HEK293T (cell line): ENCODE data around the gene MEGF8.

Experiments
- BHLHE40 ChIP-seq: fragments of 450-650 bp; IDR thresholded peaks from 2 replicates; pipeline ENCODE4 v1.6.1; 2016; ENCODE audit warnings: mild to moderate bottlenecking, moderate library complexity, borderline replicate concordance
- CTBP1 ChIP-seq: fragments of 450-650 bp; IDR thresholded peaks from 2 replicates; pipeline ENCODE4 v1.6.1; 2016; ENCODE audit warnings: borderline replicate concordance
- ELF4 ChIP-seq: fragments of 450-650 bp; IDR thresholded peaks from 2 replicates; pipeline ENCODE4 v1.6.1; 2017; ENCODE audit warnings: antibody characterized with exemption
- HDGF ChIP-seq: fragments of 450-650 bp; IDR thresholded peaks from 2 replicates; pipeline ENCODE4 v1.6.1; 2017; ENCODE audit warnings: antibody characterized with exemption, borderline replicate concordance
- L3MBTL2 ChIP-seq: fragments of 450-650 bp; conservative IDR thresholded peaks from 2 replicates; pipeline ENCODE4 v1.6.1; 2016; ENCODE audit warnings: mild to moderate bottlenecking
- LEF1 ChIP-seq: fragments of 450-650 bp; IDR thresholded peaks from 2 replicates; pipeline ENCODE4 v1.6.1; 2017; ENCODE audit warnings: mild to moderate bottlenecking, borderline replicate concordance
- NFRKB ChIP-seq: fragments of 450-650 bp; IDR thresholded peaks from 2 replicates; pipeline ENCODE4 v1.6.1; 2016; ENCODE audit warnings: mild to moderate bottlenecking, moderate library complexity
- SP1 ChIP-seq: fragments of 450-650 bp; IDR thresholded peaks from 2 replicates; pipeline ENCODE4 v1.6.1; 2017
- SUZ12 ChIP-seq: fragments of 450-650 bp; IDR thresholded peaks from 2 replicates; pipeline ENCODE4 v1.6.1; 2016; ENCODE audit warnings: mild to moderate bottlenecking
- ZNF384 ChIP-seq: fragments of 450-650 bp; IDR thresholded peaks from 2 replicates; pipeline ENCODE4 v1.6.1; 2016

- no peak for TF ChIP-seq SP1
- TF ChIP-seq ELF4: no peak
- no peak for TF ChIP-seq LEF1
- no peak for TF ChIP-seq BHLHE40
- TF ChIP-seq SUZ12: no peak
- no peak for TF ChIP-seq NFRKB
- no peak for TF ChIP-seq L3MBTL2
- TF ChIP-seq CTBP1: no peak
- no peak for TF ChIP-seq ZNF384
- TF ChIP-seq HDGF: no peak
These were observed 44.1 kb upstream of the MEGF8 start for GRCh38 chr19:42281146-42281826.
